PFSK-1 (cell line): ENCODE measurements around the gene EWSR1.

ENCODE experiments used
- FOXP2 ChIP-seq: optimal IDR thresholded peaks from 2 replicates; pipeline ENCODE3; 2011; ENCODE audit warnings: borderline replicate concordance, control low read depth, inconsistent platforms; ENCODE audit not compliant: insufficient read depth; ENCODE audit errors: extremely low read length, extremely low read depth
- POLR2AphosphoS5 ChIP-seq: IDR thresholded peaks from 2 replicates; pipeline ENCODE4 v1.6.1; 2012; ENCODE audit warnings: low read depth, mild to moderate bottlenecking, control low read depth, low read length, moderate library complexity
- SIN3A ChIP-seq: IDR thresholded peaks from 2 replicates; pipeline ENCODE4 v1.6.1; 2012; ENCODE audit warnings: mild to moderate bottlenecking, low read length, moderate library complexity, borderline replicate concordance; ENCODE audit not compliant: insufficient read depth
- TAF1 ChIP-seq: IDR thresholded peaks from 2 replicates; pipeline ENCODE4 v1.6.1; 2012; ENCODE audit warnings: low read length, control low read depth, borderline replicate concordance; ENCODE audit not compliant: insufficient read depth
- TF ChIP-seq, protein P1 (sequence below), 2 experiments: IDR thresholded peaks; 2 replicates each; pipeline versions ENCODE4 v1.6.1 to v1.8.0; 2011 to 2012; ENCODE audit warnings: low read depth in 2 of 2, low read length in 2 of 2, control low read depth in 1 of 2, inconsistent platforms in 1 of 2, mild to moderate bottlenecking in 1 of 2, moderate library complexity in 1 of 2; ENCODE audit not compliant: insufficient read depth in 1 of 2

The EWSR1 gene

DNA sequence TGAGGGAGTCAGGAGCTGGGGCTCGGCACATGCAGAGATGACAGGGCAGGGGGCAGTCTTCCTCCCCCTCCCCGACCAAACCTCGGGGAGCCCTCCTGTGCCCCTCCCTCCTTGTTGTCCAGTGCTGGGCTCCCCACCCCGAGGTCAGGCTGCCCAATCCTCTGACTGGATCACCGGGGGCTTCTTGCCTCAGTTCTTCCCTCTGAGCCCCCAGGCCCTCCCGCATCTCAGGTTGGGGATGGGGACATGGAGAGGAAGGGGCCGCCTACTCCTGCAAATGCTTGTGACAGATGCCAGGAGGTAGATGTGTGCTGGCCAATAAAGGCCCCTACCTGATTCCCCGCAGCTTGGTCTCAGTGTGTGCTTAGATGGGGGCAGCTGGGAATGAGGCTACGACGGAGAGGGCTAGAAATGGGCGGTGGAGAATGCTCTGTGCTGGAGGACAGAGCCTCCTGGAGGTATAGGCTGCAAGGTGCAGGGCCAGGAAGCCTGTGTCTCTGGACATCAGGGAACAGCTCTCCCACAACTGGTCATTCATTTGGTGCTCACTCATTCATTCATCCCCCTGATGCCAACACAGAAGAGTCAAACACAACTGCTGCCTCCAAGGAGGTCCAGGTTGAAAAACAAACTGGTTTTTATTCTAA lies 8.7 kb upstream of the EWSR1 start:
- TF ChIP-seq TAF1 (no peak), POLR2AphosphoS5 (no peak)
- TF ChIP-seq, protein P1, sequence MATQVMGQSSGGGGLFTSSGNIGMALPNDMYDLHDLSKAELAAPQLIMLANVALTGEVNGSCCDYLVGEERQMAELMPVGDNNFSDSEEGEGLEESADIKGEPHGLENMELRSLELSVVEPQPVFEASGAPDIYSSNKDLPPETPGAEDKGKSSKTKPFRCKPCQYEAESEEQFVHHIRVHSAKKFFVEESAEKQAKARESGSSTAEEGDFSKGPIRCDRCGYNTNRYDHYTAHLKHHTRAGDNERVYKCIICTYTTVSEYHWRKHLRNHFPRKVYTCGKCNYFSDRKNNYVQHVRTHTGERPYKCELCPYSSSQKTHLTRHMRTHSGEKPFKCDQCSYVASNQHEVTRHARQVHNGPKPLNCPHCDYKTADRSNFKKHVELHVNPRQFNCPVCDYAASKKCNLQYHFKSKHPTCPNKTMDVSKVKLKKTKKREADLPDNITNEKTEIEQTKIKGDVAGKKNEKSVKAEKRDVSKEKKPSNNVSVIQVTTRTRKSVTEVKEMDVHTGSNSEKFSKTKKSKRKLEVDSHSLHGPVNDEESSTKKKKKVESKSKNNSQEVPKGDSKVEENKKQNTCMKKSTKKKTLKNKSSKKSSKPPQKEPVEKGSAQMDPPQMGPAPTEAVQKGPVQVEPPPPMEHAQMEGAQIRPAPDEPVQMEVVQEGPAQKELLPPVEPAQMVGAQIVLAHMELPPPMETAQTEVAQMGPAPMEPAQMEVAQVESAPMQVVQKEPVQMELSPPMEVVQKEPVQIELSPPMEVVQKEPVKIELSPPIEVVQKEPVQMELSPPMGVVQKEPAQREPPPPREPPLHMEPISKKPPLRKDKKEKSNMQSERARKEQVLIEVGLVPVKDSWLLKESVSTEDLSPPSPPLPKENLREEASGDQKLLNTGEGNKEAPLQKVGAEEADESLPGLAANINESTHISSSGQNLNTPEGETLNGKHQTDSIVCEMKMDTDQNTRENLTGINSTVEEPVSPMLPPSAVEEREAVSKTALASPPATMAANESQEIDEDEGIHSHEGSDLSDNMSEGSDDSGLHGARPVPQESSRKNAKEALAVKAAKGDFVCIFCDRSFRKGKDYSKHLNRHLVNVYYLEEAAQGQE (IDR thresholded peaks at IDR 0.05; ENCODE audit: insufficient read depth in 1 of 2, low read depth in 2 of 2, low read length in 2 of 2), result no peak

DNA sequence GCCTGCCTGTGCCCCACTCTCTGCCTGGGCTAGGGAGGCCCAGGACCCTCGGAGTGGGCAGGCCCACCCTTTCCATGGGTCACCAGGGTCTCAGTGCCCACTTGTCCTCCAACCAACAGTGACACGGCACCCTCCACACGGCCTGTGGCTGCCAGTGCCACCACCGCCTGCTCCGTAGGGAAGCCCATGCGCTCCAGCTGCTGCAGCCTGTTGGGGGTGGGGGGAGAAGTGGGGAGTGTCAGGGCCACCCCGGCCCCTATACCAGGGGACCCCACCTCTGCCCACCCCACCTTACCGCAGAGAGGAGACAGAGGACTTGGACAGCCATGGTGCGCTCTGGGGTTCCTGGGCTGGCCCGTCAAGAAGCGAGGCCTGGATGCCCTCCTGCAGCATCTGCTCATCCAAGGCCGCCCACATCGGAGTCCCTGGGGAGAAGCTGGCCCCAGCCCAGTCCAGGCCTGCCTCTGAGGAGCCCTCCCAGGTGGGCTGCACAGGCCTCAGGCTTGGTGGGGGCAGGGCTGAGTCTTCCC lies 8.0 kb upstream of the EWSR1 start:
- TF ChIP-seq, protein P1 (IDR thresholded peaks at IDR 0.05; ENCODE audit: insufficient read depth in 1 of 2, low read depth in 2 of 2, low read length in 2 of 2), result no peak
- TF ChIP-seq SIN3A (no peak), TAF1 (no peak), FOXP2 (no peak), POLR2AphosphoS5 (no peak)

DNA sequence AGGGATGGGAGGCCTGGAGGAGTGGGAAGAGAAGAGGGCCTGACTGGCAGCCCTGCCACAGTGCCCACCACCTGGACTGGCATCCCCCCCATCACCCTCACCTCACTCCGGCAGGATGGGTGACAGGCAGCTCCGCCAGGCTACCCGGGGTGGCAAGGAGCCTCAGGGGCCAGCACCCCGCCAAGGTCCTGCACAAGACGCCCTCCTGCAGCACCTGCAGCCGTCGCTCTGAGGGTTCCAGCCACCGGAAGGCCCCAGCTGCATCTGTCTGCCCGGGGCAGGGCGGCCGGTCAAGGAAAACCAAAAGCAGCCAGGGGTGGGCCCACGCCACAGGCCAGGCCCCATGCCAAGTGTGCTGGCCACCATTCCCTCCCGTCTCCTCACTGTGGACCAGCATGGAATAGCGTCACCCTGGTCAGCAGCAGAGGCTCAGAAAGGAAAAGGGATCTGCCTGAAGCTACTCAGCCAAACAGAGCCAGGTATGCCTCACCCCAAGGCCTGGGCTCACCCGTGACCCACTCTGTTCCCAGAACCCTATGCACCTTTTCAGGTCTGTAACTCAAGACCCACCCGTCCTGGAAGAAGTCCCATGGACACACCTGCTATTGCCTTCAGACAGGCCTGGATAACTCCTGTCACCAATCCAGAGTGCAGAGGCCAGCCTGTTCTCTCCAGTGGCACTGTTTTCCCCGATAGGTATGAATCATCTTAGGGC lies 7.3 kb upstream of the EWSR1 start:
- TF ChIP-seq, protein P1 (IDR thresholded peaks at IDR 0.05; ENCODE audit: insufficient read depth in 1 of 2, low read depth in 2 of 2, low read length in 2 of 2), result no peak
- TF ChIP-seq FOXP2, result no peak
- TF ChIP-seq TAF1, result no peak
- no peak for TF ChIP-seq POLR2AphosphoS5
- TF ChIP-seq SIN3A, result no peak

DNA sequence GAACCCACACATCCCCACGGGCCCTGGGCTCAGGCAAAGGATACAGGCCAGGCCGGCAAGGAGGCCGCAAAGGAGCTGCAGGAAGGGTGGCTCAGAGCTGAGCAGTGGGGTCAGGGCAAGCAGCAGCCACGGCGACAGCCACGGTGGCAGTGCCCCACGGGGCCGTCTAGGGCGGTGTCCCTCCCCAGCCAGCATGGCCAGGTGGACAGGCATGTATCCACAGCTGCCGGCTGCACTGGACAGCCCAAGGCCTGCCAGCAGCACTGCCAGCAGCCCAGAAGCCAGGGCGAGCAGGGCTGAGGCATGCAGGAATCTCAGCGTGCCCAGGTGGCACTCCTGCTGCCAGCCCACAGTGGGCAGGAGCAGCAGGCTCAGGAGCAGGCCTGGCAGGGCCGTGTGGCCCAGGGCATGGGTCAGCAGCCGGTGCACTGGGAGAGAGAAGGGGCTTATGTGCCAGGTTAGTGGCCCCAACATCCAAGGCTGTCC lies 4.2 kb upstream of the EWSR1 start:
- TF ChIP-seq TAF1 (no peak), SIN3A (no peak), POLR2AphosphoS5 (no peak), FOXP2 (no peak)
- TF ChIP-seq, protein P1 (IDR thresholded peaks at IDR 0.05; ENCODE audit: insufficient read depth in 1 of 2, low read depth in 2 of 2, low read length in 2 of 2), result no peak

DNA sequence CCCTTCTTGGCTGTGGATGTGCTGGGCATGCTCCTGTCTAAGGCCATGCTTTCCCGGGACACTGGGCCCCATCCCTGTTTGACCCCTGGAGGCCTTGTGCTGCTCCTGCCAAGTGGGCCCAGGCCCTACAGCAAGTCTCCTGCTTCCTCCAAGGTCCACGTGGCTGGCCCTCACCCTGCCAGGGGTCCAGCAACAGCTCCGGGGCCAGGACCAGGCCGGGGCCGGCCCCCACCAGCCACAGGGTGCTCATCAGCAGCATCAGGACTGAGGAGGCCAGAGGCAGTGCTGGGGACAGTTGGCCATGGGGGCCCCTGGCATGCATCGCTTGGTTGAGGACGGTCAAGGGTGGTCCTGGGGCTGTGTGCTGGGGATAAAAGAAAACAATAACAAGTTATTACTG lies 2.8 kb upstream of the EWSR1 start:
- TF ChIP-seq FOXP2, result no peak
- TF ChIP-seq SIN3A, result no peak
- TF ChIP-seq TAF1, result no peak
- TF ChIP-seq POLR2AphosphoS5, result no peak
- TF ChIP-seq, protein P1 (IDR thresholded peaks at IDR 0.05; ENCODE audit: insufficient read depth in 1 of 2, low read depth in 2 of 2, low read length in 2 of 2), result no peak
